Measurements from ENCODE around the gene OLIG1. TPM values are rescaled to one million over a fixed set of nuclear protein-coding genes. Genes with fewer than 3 reads are reported as not detected.

Gene OLIG1
- total and polyA plus RNA-seq, 2 donors (not counting 1 experiment from before 2014, with no cell fraction given): 0.33 TPM; not detected in 1

GRCh38 chr21:33070744-33070997, 730 bp downstream of the OLIG1 start:
- H3K36me3 ChIP-seq (replicated peaks in 1 of 2; ENCODE audit: control extremely low read depth in 1 of 2, control insufficient read depth in 1 of 2, extremely low read depth in 1 of 2, insufficient read depth in 2 of 2, low read length in 1 of 2): no peaks in the 10 kb centered on the region
- H3K27me3 ChIP-seq (replicated peaks in 1 of 4; ENCODE audit: control extremely low read depth in 1 of 4, control insufficient read depth in 3 of 4, insufficient read depth in 4 of 4, low read length in 3 of 4): peaks cover 0 to 67% (median 42%) of the 10 kb centered on the region in 4 experiments
- H3K4me1 ChIP-seq (ENCODE audit: control insufficient read depth in 2 of 2, insufficient read depth in 2 of 2, low read length in 2 of 2): peaks cover 16% of the 10 kb centered on the region in 2 donors
- no peaks in the 10 kb centered on the region for H4K20me1 ChIP-seq (ENCODE audit: control insufficient read depth, insufficient read depth, low read length, poor library complexity, severe bottlenecking)
- H3K9me3 ChIP-seq (ENCODE audit: control extremely low read depth in 1 of 3, control insufficient read depth in 2 of 3, insufficient read depth in 1 of 3, low read length in 2 of 3): peaks cover 3 to 8% (median 8%) of the 10 kb centered on the region in 3 donors
- Mint-ChIP-seq H3K4me1 (peaks cover 18% of the 10 kb centered on the region), H3K27me3 (peaks cover 71% of the 10 kb centered on the region), H3K4me3 (no peak overlapping the region), H3K9me3 (ENCODE audit: insufficient read depth) (peaks cover 4% of the 10 kb centered on the region), H3K27ac (no peak overlapping the region)
- H3K4me2 ChIP-seq (replicated peaks; ENCODE audit: low read depth, low read length, poor library complexity, severe bottlenecking): peak overlapping the region; percentile 74
- H2AFZ ChIP-seq (ENCODE audit: insufficient read depth, low read depth, low read length, poor library complexity, severe bottlenecking): no peak overlapping the region
- H3K4me3 ChIP-seq (ENCODE audit: control extremely low read depth in 1 of 5, extremely low read depth in 1 of 5, insufficient read depth in 1 of 5, low read depth in 2 of 5, low read length in 4 of 5): no peak overlapping the region
- TF ChIP-seq EZH2 (IDR thresholded peaks at IDR 0.05; ENCODE audit: borderline replicate concordance, insufficient read depth, low read depth, low read length, poor library complexity, severe bottlenecking) (no peak), CTCF (IDR thresholded peaks at IDR 0.05) (no peak)
- DNase-seq: no peak
- H3K79me2 ChIP-seq (ENCODE audit: control insufficient read depth, insufficient read depth, low read length): no peaks in the 10 kb centered on the region
- no peak overlapping the region for H3K27ac ChIP-seq (ENCODE audit: low read length in 2 of 2)
- no peak for ATAC-seq (ENCODE audit: low read depth)
- 3% methylated on average over 44 of the region's 44 CpGs for WGBS (ENCODE audit: insufficient coverage)
- no peak overlapping the region for H3K9ac ChIP-seq (ENCODE audit: low read length)
- POLR2A ChIA-PET: no interaction called here
- CTCF ChIA-PET: no interaction called here
- intact Hi-C loops (cut with micrococcal nuclease): no loop called here

GRCh38 chr21:33070998-33071769, 1.2 kb downstream of the OLIG1 start:
- POLR2A ChIA-PET: no interaction called here
- Mint-ChIP-seq H3K4me1 (peaks cover 18% of the 10 kb centered on the region), H3K27ac (no peak overlapping the region), H3K4me3 (peak overlapping the region; percentile 23), H3K9me3 (ENCODE audit: insufficient read depth) (peaks cover 4% of the 10 kb centered on the region), H3K27me3 (peaks cover 71% of the 10 kb centered on the region)
- H3K36me3 ChIP-seq (replicated peaks in 1 of 2; ENCODE audit: control extremely low read depth in 1 of 2, control insufficient read depth in 1 of 2, extremely low read depth in 1 of 2, insufficient read depth in 2 of 2, low read length in 1 of 2): no peaks in the 10 kb centered on the region
- DNase-seq (peak; percentile 12), ATAC-seq (ENCODE audit: low read depth) (no peak)
- peak overlapping the region; percentile 43 for H3K9ac ChIP-seq (ENCODE audit: low read length)
- no peaks in the 10 kb centered on the region for H4K20me1 ChIP-seq (ENCODE audit: control insufficient read depth, insufficient read depth, low read length, poor library complexity, severe bottlenecking)
- intact Hi-C loops (cut with micrococcal nuclease): no loop called here
- CTCF ChIA-PET: no interaction called here
- no peaks in the 10 kb centered on the region for H3K79me2 ChIP-seq (ENCODE audit: control insufficient read depth, insufficient read depth, low read length)
- peaks cover 3 to 8% (median 8%) of the 10 kb centered on the region in 3 donors for H3K9me3 ChIP-seq (ENCODE audit: control extremely low read depth in 1 of 3, control insufficient read depth in 2 of 3, insufficient read depth in 1 of 3, low read length in 2 of 3)
- no peak overlapping the region for H3K27ac ChIP-seq (ENCODE audit: low read length in 2 of 2)
- WGBS (ENCODE audit: insufficient coverage): 2% methylated on average over 69 of the region's 69 CpGs
- H3K27me3 ChIP-seq (replicated peaks in 1 of 4; ENCODE audit: control extremely low read depth in 1 of 4, control insufficient read depth in 3 of 4, insufficient read depth in 4 of 4, low read length in 3 of 4): peaks cover 0 to 69% (median 40%) of the 10 kb centered on the region in 4 experiments
- no peak overlapping the region for H2AFZ ChIP-seq (ENCODE audit: insufficient read depth, low read depth, low read length, poor library complexity, severe bottlenecking)
- peaks cover 16% of the 10 kb centered on the region in 2 donors for H3K4me1 ChIP-seq (ENCODE audit: control insufficient read depth in 2 of 2, insufficient read depth in 2 of 2, low read length in 2 of 2)
- TF ChIP-seq CTCF (IDR thresholded peaks at IDR 0.05): no peak
- no peak for TF ChIP-seq EZH2 (IDR thresholded peaks at IDR 0.05; ENCODE audit: borderline replicate concordance, insufficient read depth, low read depth, low read length, poor library complexity, severe bottlenecking)
- H3K4me3 ChIP-seq (ENCODE audit: control extremely low read depth in 1 of 5, extremely low read depth in 1 of 5, insufficient read depth in 1 of 5, low read depth in 2 of 5, low read length in 4 of 5): peak overlapping the region in 4 of 5 experiments; percentile 20 to 32 (median 26)
- H3K4me2 ChIP-seq (replicated peaks; ENCODE audit: low read depth, low read length, poor library complexity, severe bottlenecking): peak overlapping the region; percentile 74

Data from B cell (primary cell).